G401 (cell line): Measurements from ENCODE around the gene TRAFD1. TPM values are rescaled to one million over a fixed set of nuclear protein-coding genes. Genes with fewer than 3 reads are reported as not detected.

ENCODE experiments used
- DNase-seq: peaks from one replicate; pipeline ENCODE4 v3.0.0-alpha.2; 2015; ENCODE audit warnings: low spot score
- in situ Hi-C: cut with HindIII; loops from 2 replicates; pipeline ENCODE4 v1.10.0; 2016; ENCODE audit warnings: low sequenced_read_pairs, mixed read lengths
- total RNA-seq: library from RNA; depleted of rRNA; stranded (reverse); fragments of >200 nt; shearing (Covaris generic); gene quantifications from 2 replicates; pipeline ENCODE4 v1.2.3, GENCODE V29; 2014

Gene TRAFD1
- total RNA-seq, 1 experiment from 2014 or later = 47.3 TPM

GRCh38 chr12:112112409-112113133 is 12.8 kb upstream of the TRAFD1 start:
- in situ Hi-C loops = no loop called here
- peak; percentile 22 for DNase-seq

- in situ Hi-C loops = no loop called here
- no peak for DNase-seq
Observed at GRCh38 chr12:112115259-112116045, 9.9 kb upstream of the TRAFD1 start.

GRCh38 chr12:112116232-112117060 is 8.9 kb upstream of the TRAFD1 start:
- in situ Hi-C loops = no loop called here
- peak; percentile 57 for DNase-seq

- no peak for DNase-seq
- in situ Hi-C loops = no loop called here
Observed at GRCh38 chr12:112117685-112118084, 7.7 kb upstream of the TRAFD1 start.

- peak; percentile 69 for DNase-seq
- in situ Hi-C loops = no loop called here
Observed at GRCh38 chr12:112121780-112122565, 3.4 kb upstream of the TRAFD1 start.

GRCh38 chr12:112122823-112123690 is 2.3 kb upstream of the TRAFD1 start:
- in situ Hi-C loops = no loop called here
- no peak for DNase-seq

- in situ Hi-C loops = no loop called here
- no peak for DNase-seq
Observed at GRCh38 chr12:112124918-112125249, 476 bp upstream of the TRAFD1 start.

GRCh38 chr12:112126000-112126438 is 659 bp downstream of the TRAFD1 start:
- DNase-seq = no peak
- in situ Hi-C loops = no loop called here

- in situ Hi-C loops = no loop called here
- no peak for DNase-seq
Observed at GRCh38 chr12:112126911-112127310, 1.6 kb downstream of the TRAFD1 start.

GRCh38 chr12:112130441-112130998 is 5.2 kb downstream of the TRAFD1 start:
- no peak for DNase-seq
- in situ Hi-C loops = no loop called here

GRCh38 chr12:112131686-112132085 is 6.3 kb downstream of the TRAFD1 start:
- in situ Hi-C loops = no loop called here
- no peak for DNase-seq

GRCh38 chr12:112133418-112133817 is 8.1 kb downstream of the TRAFD1 start:
- DNase-seq = no peak

GRCh38 chr12:112134731-112135130 is 9.4 kb downstream of the TRAFD1 start:
- DNase-seq = no peak
- in situ Hi-C loops = no loop called here

More at GRCh38 chr12:112133418-112133817, 8.1 kb downstream of the TRAFD1 start:
- in situ Hi-C loops = no loop called here

GRCh38 chr12:112140728-112141127 is 15.4 kb downstream of the TRAFD1 start:
- DNase-seq = no peak
- in situ Hi-C loops = no loop called here

GRCh38 chr12:112146123-112146522 is 20.8 kb downstream of the TRAFD1 start:
- in situ Hi-C loops = no loop called here

GRCh38 chr12:112148031-112148513 is 22.7 kb downstream of the TRAFD1 start:
- in situ Hi-C loops = no loop called here
- no peak for DNase-seq

More at GRCh38 chr12:112146123-112146522, 20.8 kb downstream of the TRAFD1 start:
- DNase-seq = no peak

- in situ Hi-C loops = no loop called here
- no peak for DNase-seq
Observed at GRCh38 chr12:112149596-112149995, 24.2 kb downstream of the TRAFD1 start.
